Islet of Langerhans (tissue), 1 donor: ENCODE data around the gene TWSG1.
"Not testable (repeated sequence)": the region's sequence is repeated elsewhere in the genome, so short reads cannot be mapped to it uniquely, and the experiment has no call there.

Source experiments
- FAIRE-seq: peaks from one replicate; lab custom pipeline; 2011; peaks lifted over from hg19 to GRCh38; lab: Jason Lieb, UNC

TWSG1 gene

GRCh38 chr18:9426753-9427152 is 92.2 kb downstream of the TWSG1 start:
- no peak for FAIRE-seq

DNA sequence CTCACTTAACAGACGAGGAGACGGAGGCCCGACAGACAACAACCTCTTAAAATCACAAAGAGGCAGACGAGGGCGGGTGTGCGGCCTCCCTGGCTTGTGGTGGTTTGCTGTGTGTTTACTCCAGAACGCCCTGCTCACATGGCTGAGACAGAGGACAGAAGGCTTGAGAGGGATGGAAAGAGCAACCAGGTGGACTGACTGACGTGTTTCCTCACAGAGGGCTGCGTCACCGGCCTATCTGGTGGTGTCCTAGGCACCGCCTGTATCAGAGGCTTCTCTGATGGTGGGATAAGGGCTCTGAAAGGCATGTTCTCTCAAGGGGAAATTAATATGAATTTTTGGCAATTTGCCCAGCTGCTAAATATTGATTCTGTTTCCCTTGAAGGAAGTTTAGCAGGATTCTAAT is 93.7 kb downstream of the TWSG1 start:
- no peak for FAIRE-seq

DNA sequence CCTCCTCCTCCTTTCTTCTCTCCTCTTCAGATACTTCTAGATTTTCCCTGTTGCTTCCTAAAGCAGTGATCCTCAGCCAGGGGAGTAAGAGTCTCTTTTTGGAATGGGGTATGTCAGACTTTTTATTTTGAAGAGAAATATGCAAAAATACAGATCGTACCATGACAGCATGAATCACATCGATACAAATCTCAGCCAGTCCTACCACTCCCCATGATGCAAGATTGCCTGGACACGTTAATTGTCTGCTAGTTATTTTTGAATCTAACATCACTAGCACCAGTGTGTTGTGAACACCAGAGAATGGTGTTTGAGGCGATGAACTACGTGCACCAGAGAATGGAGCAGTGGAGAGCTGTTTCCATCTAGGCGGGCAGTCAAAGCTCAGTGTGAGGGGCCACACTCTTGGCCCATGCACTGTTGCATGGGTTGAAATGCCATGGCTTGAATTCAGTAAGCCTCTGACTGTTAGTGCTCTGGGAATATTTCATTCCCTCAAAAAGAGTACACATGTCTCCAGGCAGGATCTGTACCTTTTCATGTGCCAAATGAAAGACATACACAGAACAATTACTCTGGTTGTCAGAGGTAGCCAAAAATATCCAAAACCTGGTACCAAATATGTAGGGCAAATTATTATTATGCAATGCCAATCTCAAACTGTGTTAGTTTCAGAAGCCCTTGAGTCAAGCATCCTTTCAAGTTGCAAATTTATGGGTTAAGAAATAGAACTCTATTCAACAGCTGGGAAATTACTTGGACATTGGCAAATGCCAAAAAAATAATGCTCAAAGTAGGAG is 94.5 kb downstream of the TWSG1 start:
- no peak for FAIRE-seq

DNA sequence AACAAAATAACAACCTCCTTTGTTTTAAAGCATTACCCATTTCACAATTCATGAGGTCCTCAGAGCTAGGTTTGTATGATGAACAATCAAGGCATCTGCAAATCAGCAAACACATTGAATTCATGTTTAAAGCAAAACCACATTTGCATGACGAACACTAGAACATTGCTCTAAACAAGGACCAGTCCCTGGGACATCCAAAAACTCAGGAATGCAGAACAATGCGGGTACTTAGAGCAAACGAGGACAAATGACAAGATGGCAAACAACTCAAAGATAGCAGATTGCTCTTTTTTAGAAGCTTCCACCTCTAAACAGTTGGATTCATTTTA is 95.1 kb downstream of the TWSG1 start:
- no peak for FAIRE-seq

GRCh38 chr18:9430315-9430714 is 95.7 kb downstream of the TWSG1 start:
- not testable (repeated sequence) for FAIRE-seq

DNA sequence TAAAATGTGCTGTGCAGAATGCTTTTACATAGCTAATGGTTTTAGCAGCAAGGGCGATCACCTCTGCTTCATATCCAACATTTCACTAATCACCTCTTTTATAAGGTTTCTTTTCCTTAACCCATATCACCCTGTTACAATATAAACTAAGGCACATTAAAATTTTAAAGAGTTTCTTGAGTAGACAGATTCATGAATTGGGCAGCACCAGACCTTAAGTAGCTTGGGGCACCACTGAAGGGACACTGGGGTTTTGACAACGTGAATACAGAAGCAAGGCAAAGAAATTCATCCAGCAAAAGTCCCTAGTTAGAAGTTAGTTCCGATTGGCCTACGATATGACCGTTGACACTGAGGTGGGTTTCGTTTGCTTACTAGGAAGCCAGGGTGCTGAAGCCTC is 96.7 kb downstream of the TWSG1 start:
- FAIRE-seq = no peak

GRCh38 chr18:9433122-9433521 is 98.5 kb downstream of the TWSG1 start:
- not testable (repeated sequence) for FAIRE-seq

- no peak for FAIRE-seq
Observed at GRCh38 chr18:9433671-9434121, 99.1 kb downstream of the TWSG1 start.

DNA sequence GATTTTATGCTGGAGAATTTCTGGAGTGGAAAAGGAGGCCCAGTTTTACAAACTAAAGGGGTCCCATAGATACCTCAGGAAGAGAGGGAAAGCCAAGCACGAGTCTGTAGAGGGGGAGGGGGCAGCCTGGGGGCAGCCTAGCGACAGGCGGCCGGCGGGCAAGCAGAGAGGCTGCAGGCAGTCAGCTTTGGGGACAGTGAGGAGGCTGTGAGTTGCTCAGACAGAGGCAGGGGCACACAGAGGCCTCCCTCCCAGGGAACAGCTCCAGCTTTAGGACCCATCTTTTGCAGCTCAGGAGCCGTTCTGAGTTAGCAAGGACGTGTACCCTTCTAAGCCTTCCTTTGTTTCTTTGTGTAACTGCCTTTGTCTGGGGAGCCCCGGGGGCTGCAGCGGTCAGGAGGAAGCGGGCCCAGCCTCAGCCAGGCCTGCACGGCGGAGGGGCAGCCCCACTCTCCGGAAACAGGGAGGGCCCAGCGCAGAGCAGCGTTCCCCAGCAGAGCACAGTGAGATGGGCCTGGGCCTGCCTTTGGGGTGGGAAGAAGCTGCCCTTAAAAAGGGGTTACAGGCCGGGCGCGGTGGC is 99.6 kb downstream of the TWSG1 start:
- no peak for FAIRE-seq

GRCh38 chr18:9435041-9435440 is 100.5 kb downstream of the TWSG1 start:
- FAIRE-seq = no peak

DNA sequence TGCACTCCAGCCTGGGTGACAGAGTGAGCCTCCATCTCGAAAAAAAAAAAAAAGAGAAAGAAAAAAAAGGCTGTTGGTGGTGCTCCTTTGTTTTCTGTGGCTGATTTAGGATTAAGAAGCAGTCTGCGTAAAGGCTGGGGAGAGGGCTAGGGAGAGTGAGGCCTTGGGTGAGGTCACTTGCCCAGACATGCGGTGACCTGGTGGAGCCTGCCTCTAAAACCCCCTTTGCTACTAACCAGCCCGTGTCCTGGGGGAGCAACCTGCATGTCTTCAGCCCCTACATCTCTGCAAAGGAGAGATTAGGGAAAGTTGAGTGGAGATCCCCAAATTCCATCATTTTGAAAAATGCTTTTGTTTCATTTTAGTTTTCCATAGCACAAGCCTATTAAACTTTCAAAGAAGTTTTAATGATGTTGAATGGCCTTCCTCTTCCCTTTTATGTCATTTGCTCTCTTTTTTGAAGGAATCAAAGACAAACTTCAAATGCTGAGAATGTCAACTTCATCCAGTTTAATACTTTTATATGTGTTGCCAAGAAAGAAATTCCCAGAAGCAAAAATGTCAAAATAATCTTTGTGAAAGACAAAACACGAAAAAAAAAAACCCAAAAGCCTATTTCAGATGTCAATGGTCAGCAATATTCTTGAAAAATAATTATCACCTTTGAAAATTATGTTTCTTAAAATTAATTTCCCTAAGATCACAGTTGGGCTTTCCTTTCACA is 101.8 kb downstream of the TWSG1 start:
- no peak for FAIRE-seq

DNA sequence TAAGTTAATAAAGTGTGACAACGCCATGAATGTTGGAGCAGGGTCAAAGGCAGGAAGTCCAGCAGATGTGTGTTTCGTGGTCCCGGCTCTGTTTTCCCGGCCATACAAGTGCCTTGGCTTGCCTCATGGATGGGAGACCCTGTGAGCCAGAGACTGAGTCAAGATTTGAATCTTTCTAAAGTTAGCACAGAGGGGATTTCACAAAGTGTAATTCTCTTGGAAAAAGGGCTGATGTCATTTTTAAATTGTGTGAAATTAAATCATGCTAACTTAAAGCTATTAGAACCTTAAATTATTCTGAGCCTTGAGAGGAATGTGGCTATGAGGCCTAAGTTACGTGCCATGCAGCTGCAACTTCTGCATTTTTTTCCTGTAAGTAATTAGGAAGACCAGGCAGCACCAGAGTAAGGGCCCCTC is 102.5 kb downstream of the TWSG1 start:
- FAIRE-seq = no peak

DNA sequence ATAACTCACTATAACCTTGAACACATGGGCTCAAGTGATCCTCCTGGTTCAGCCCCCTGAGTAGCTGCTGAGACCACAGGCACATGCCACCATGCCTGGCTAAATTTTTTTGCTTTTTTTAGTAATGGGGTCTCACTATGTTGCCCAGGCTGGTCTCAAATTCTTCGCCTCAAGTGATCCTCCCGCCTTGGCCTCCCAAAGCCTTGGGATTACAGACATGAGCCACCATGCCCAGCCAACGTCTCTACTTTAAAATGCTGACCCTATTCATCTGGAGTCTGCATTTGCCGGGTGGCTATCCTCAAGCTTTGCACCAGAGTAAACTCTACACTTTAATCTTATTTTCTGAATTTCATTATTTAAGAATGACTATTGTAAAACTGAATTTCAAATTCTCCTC is 103.1 kb downstream of the TWSG1 start:
- no peak for FAIRE-seq

DNA sequence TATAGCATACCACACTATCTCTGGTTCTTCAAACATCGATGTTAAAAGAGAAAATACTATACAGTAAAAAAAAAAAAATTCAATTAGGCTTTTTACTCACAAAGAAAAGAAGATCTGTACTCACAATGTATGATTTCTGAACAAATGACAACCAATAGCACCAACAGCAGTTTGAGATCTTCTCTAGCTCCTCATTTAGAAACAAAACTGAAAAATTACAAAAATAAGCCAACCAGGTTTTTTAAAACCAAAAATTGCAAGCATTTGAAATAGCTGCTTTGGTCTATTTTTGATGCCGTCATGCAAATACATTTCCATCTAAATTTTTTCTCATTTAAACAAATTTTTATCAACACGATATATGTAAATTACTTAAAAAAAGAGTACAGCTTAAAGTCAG is 106.5 kb downstream of the TWSG1 start:
- FAIRE-seq = no peak

DNA sequence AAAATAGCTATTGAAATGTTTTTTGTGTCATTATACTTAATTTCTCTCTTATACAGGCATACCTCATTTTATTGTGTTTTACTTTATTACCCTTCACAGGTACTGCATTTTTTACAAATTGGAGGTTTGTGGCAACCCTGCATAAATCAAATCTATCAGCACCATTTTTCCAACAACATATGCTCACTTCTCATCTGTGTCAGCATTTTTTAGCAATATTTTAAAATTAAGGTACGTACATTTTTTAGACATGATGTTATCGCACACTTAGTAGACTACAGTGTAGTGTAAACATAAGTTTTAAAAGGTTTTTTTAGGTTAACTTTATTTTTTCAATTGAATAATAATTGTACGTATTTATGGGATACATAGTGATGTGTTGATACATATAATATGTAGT is 110.0 kb downstream of the TWSG1 start:
- FAIRE-seq = no peak

- FAIRE-seq = no peak
Observed at GRCh38 chr18:9446839-9447238, 112.3 kb downstream of the TWSG1 start.

DNA sequence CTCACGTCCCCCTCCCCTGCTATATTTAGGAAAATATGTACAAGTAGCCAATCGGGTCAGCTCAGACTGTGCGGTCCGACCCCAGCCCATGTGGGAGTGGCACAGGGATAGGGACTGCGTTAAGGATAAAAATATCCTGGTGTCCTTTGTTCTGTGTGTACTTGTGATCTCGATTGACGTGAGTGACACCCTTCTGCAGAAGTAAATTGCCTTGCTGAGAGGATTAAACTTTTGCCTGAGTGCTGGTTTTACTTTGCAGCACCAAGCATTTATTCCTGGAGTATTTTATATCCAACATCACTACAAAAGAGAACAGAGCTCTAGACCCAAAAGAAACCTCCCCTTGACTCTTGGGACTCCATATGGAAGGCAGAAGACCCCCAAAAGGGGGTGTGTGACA is 112.8 kb downstream of the TWSG1 start:
- no peak for FAIRE-seq

DNA sequence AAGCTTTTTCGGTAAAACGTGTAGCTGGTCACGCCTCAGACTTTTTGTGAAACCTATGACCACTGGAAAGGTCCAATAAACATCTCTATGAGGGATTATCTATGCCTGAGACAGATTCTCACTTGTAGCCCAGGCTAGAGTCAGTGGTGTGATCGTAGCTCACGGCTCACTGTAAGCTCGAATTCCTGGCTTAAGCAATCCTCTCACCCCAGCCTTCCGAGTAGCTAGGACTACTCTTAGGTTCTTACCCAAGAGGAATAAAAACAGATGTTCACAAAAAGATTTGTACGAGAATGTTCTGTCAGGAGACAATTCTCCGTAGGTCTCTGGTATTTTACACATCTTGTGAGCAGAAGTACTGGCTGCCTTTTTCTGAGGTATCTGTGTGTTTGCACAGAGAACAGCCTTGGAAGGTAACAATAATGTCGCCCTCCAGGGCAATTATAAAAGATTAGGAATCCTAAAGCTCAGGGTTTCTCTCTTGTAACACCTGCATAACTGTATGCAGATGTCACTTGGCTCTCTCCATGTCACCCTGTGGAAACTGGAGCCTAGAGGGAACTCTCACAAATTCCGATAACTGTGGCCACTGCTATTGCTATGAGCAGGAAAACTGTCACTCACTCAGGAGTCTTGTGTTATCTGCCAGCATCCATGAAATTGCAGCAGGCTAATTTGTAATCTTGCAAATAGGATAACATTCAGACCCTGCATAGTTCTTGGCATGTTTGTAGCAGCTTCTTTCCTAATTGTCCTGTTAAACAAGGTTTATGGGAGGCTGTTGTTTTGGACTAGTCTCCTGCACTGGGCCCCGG is 115.2 kb downstream of the TWSG1 start:
- FAIRE-seq = no peak

DNA sequence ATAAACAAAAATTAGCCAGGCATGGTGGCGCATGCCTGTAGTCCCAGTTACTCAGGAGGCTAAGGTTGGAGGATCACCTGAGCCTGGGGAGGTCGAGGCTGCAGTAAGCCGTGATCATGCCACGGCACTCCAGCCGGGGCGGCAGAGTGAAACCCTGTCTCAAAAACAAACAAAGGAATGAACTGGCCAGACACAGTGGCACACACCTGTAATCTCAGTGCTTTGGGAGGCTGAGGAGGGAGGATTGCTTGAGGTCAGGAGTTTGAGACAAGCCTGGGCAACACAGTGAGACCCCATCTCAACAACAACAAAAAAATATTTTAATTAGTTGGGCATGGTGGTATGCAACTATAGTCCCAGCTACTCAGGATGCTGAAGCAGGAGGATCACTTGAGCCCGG is 116.3 kb downstream of the TWSG1 start:
- FAIRE-seq = not testable (repeated sequence)
